ENCODE data around the gene NEDD8. TPM values are rescaled to one million over a fixed set of nuclear protein-coding genes. Genes with fewer than 3 reads are reported as not detected.

NEDD8 gene
- total RNA-seq, 4 donors from 2014 or later: 44.1 to 77.6 (median 67.9) TPM

GRCh38 chr14:24172261-24172860 is 59.8 kb downstream of the NEDD8 start:
- DNase-seq: no peak
- H3K4me1 ChIP-seq: no peaks in the 10 kb centered on the region
- H3K4me3 ChIP-seq: peak overlapping the region; percentile 7 to 58 (median 38)
- TF ChIP-seq POLR2A (IDR thresholded peaks at IDR 0.05): no peak
- TF ChIP-seq CTCF (IDR thresholded peaks at IDR 0.05): no peak
- H3K27me3 ChIP-seq: no peaks in the 10 kb centered on the region
- no peaks in the 10 kb centered on the region for H3K9me3 ChIP-seq
- H3K36me3 ChIP-seq: peaks cover 0 to 37% (median 0%) of the 10 kb centered on the region in 3 donors
- peak overlapping the region in 3 of 4 donors; percentile 10 to 68 (median 23) for H3K27ac ChIP-seq

GRCh38 chr14:24171422-24172260 is 60.5 kb downstream of the NEDD8 start, which contains the start of gene REC8:
Gene REC8 (plus strand): TSS chr14:24172080. CDS start chr14:24172553, 473 bp downstream.
- Histone ChIP-seq H3K4me1 (no peaks in the 10 kb centered on the region), H3K27ac (peak within 1 kb of the TSS in 3 of 4 donors; percentile 10 to 68 (median 23)), H3K9me3 (no peaks in the 10 kb centered on the region), H3K4me3 (peak within 1 kb of the TSS; percentile 7 to 58 (median 38)), H3K27me3 (no peaks in the 10 kb centered on the region), H3K36me3 (peaks cover 0 to 37% (median 0%) of the 10 kb centered on the region in 3 donors)
- TF ChIP-seq POLR2A (IDR thresholded peaks at IDR 0.05) (no peak), CTCF (IDR thresholded peaks at IDR 0.05) (no peak)
- DNase-seq: peak; percentile 66 to 92 (median 90)

- no peak for DNase-seq
- Histone ChIP-seq H3K4me3 (no peak overlapping the region), H3K4me1 (peaks cover 0 to 15% (median 5%) of the 10 kb centered on the region in 4 donors), H3K27ac (no peak overlapping the region), H3K27me3 (no peaks in the 10 kb centered on the region), H3K9me3 (no peaks in the 10 kb centered on the region), H3K36me3 (peaks cover 0 to 70% (median 0%) of the 10 kb centered on the region in 3 donors)
- TF ChIP-seq CTCF (IDR thresholded peaks at IDR 0.05): no peak
- TF ChIP-seq POLR2A (IDR thresholded peaks at IDR 0.05): no peak
Observed at GRCh38 chr14:24167469-24168114, 64.6 kb downstream of the NEDD8 start.

Small RNA genes within 50 kb of the gene (small RNA-seq; reads per million reads assigned to genes)
- gene AL136295.4: 0 reads per million in 2 donors
- gene CHMP4A: 0 to 0.06 reads per million in 2 donors
- 0 to 0.18 reads per million in 2 donors for gene IPO4
- 0 reads per million in 2 donors for gene MDP1

Other genes starting within 250 kb of the NEDD8 start
- 10 to 100 TPM; 23.1 to 36.1 (median 30.8) TPM for gene DHRS4L2, start 243.4 kb downstream of the NEDD8 start, total RNA-seq
- gene CARMIL3, start 180.4 kb downstream of the NEDD8 start, total RNA-seq: 1 to 10 TPM; 1.3 to 5.8 (median 2.8) TPM
- 1 to 10 TPM in 3 of 4 donors, not detected in 1; 1.9 to 4.6 (median 3.6) TPM for gene CPNE6, start 160.8 kb downstream of the NEDD8 start, total RNA-seq
- 100 to 1,000 TPM in 3 of 4 donors, 10 to 100 TPM in 1; 53.6 to 820 (median 644) TPM for gene PCK2, start 138.1 kb downstream of the NEDD8 start, total RNA-seq
- gene DCAF11, start 117.6 kb downstream of the NEDD8 start, total RNA-seq: 100 to 1,000 TPM; 113 to 214 (median 176) TPM
- 10 to 100 TPM in 2 of 4 donors, 1 to 10 TPM in 1, not detected in 1; 4.6 to 14.2 (median 13.5) TPM for gene NRL, start 117.4 kb downstream of the NEDD8 start, total RNA-seq
- gene FITM1, start 101.7 kb downstream of the NEDD8 start, total RNA-seq: 10 to 100 TPM in 1 of 4 donors, 1 to 10 TPM in 2, not detected in 1; 2.6 to 11.3 (median 3.9) TPM
- gene PSME1, start 96.2 kb downstream of the NEDD8 start, total RNA-seq: 100 to 1,000 TPM; 114 to 289 (median 200) TPM
- 10 to 100 TPM in 3 of 4 donors, 1 to 10 TPM in 1; 7.4 to 38.7 (median 34.0) TPM for gene EMC9, start 90.8 kb downstream of the NEDD8 start, total RNA-seq
- 100 to 1,000 TPM; 119 to 258 (median 162) TPM for gene PSME2, start 85.8 kb downstream of the NEDD8 start, total RNA-seq
- gene RNF31, start 84.9 kb downstream of the NEDD8 start, total RNA-seq: 10 to 100 TPM; 46.4 to 90.8 (median 71.1) TPM
- 100 to 1,000 TPM in 1 of 4 donors, 10 to 100 TPM in 3; 64.1 to 219 (median 80.8) TPM for gene IRF9, start 71.1 kb downstream of the NEDD8 start, total RNA-seq
- gene REC8, start 60.3 kb downstream of the NEDD8 start, total RNA-seq: 10 to 100 TPM; 18.6 to 74.3 (median 37.8) TPM
- gene IPO4, start 43.6 kb downstream of the NEDD8 start, total RNA-seq: 10 to 100 TPM; 12.8 to 56.9 (median 34.2) TPM
- 10 to 100 TPM; 22.3 to 80.7 (median 49.8) TPM for gene TM9SF1, start 36.9 kb downstream of the NEDD8 start, total RNA-seq
- 1 to 10 TPM in 1 of 4 donors, under 1 TPM in 1, not detected in 2; 0.70 to 1.2 TPM for gene TSSK4, start 26.7 kb downstream of the NEDD8 start, total RNA-seq
- 100 to 1,000 TPM in 1 of 4 donors, 10 to 100 TPM in 3; 31.4 to 190 (median 54.3) TPM for gene CHMP4A, start 18.9 kb downstream of the NEDD8 start, total RNA-seq
- gene MDP1, start 16.3 kb downstream of the NEDD8 start, total RNA-seq: 10 to 100 TPM in 2 of 4 donors, 1 to 10 TPM in 2; 7.4 to 17.5 (median 10.5) TPM
- 10 to 100 TPM; 52.7 to 59.4 (median 55.3) TPM for gene GMPR2, start 562 bp upstream of the NEDD8 start, total RNA-seq
- 10 to 100 TPM; 26.4 to 39.6 (median 36.9) TPM for gene TINF2, start 10.3 kb upstream of the NEDD8 start, total RNA-seq
- 10 to 100 TPM in 1 of 4 donors, 1 to 10 TPM in 3; 1.2 to 11.3 (median 5.9) TPM for gene TGM1, start 30.8 kb upstream of the NEDD8 start, total RNA-seq
- gene RABGGTA, start 39.2 kb upstream of the NEDD8 start, total RNA-seq: 10 to 100 TPM; 57.3 to 84.6 (median 77.6) TPM
- gene DHRS1, start 67.4 kb upstream of the NEDD8 start, total RNA-seq: 100 to 1,000 TPM in 1 of 4 donors, 10 to 100 TPM in 3; 51.2 to 130 (median 67.1) TPM
- gene NOP9, start 67.5 kb upstream of the NEDD8 start, total RNA-seq: 10 to 100 TPM; 14.5 to 30.0 (median 22.4) TPM
- 100 to 1,000 TPM in 2 of 4 donors, 10 to 100 TPM in 2; 22.3 to 184 (median 136) TPM for gene CIDEB, start 75.6 kb upstream of the NEDD8 start, total RNA-seq
- 10 to 100 TPM in 2 of 4 donors, 1 to 10 TPM in 2; 7.7 to 37.2 (median 12.2) TPM for gene LTB4R2, start 77.8 kb upstream of the NEDD8 start, total RNA-seq
- gene LTB4R, start 79.1 kb upstream of the NEDD8 start, total RNA-seq: 10 to 100 TPM in 2 of 4 donors, 1 to 10 TPM in 2; 5.1 to 28.5 (median 10.1) TPM
- 10 to 100 TPM; 12.1 to 53.6 (median 26.9) TPM for gene ADCY4, start 102.7 kb upstream of the NEDD8 start, total RNA-seq
- gene RIPK3, start 107.6 kb upstream of the NEDD8 start, total RNA-seq: 10 to 100 TPM; 45.2 to 72.0 (median 64.0) TPM
- gene NFATC4, start 135.8 kb upstream of the NEDD8 start, total RNA-seq: 10 to 100 TPM in 3 of 4 donors, 1 to 10 TPM in 1; 6.5 to 52.0 (median 21.5) TPM
- gene NYNRIN, start 166.6 kb upstream of the NEDD8 start, total RNA-seq: 10 to 100 TPM in 2 of 4 donors, 1 to 10 TPM in 2; 3.2 to 15.5 (median 10.3) TPM
- gene CBLN3, start 197.3 kb upstream of the NEDD8 start, total RNA-seq: 1 to 10 TPM in 1 of 4 donors, under 1 TPM in 1, not detected in 2; 0.94 to 4.3 TPM
- 100 to 1,000 TPM in 2 of 4 donors, 10 to 100 TPM in 2; 80.9 to 129 (median 113) TPM for gene KHNYN, start 197.6 kb upstream of the NEDD8 start, total RNA-seq
- gene SDR39U1, start 210.4 kb upstream of the NEDD8 start, total RNA-seq: 10 to 100 TPM; 25.7 to 98.2 (median 48.9) TPM